Endothelial cell of umbilical vein (primary cell): ENCODE data around the gene APOD.

Experiments used
- EZH2 ChIP-seq: IDR thresholded peaks from 2 replicates; pipeline ENCODE4 v1.6.1; 2012; ENCODE audit warnings: borderline replicate concordance, low read depth, mild to moderate bottlenecking, moderate library complexity, low read length, inconsistent platforms; ENCODE audit not compliant: severe bottlenecking
- MYC ChIP-seq: IDR thresholded peaks from one replicate; pipeline ENCODE4 v1.6.1; 2011; ENCODE audit warnings: mild to moderate bottlenecking, low read depth, low read length
- POLR2A ChIP-seq: IDR thresholded peaks from 2 replicates; pipeline ENCODE4 v1.6.1; 2012; ENCODE audit warnings: low read depth, mild to moderate bottlenecking, control low read depth, low read length
- POLR2AphosphoS5 ChIP-seq: IDR thresholded peaks from 2 replicates; pipeline ENCODE4 v1.6.1; 2012; ENCODE audit warnings: low read depth, mild to moderate bottlenecking, control low read depth, low read length, moderate library complexity; ENCODE audit not compliant: insufficient read depth
- TF ChIP-seq, protein P1 (sequence below), 2 donors: IDR thresholded peaks; 1 replicate in 1 of 2; 2 replicates in 1 of 2; pipeline ENCODE4 v1.5.1; 2011; ENCODE audit warnings: low read length in 2 of 2, mild to moderate bottlenecking in 2 of 2, moderate library complexity in 2 of 2, control low read depth in 1 of 2, inconsistent platforms in 1 of 2, low read depth in 1 of 2; ENCODE audit not compliant: insufficient read depth in 1 of 2; ENCODE audit errors: extremely low read depth in 1 of 2
- TF ChIP-seq, protein P2 (sequence below): IDR thresholded peaks from 2 replicates; pipeline ENCODE4 v1.6.1; 2011; ENCODE audit not compliant: insufficient read depth, insufficient read length

DNA sequence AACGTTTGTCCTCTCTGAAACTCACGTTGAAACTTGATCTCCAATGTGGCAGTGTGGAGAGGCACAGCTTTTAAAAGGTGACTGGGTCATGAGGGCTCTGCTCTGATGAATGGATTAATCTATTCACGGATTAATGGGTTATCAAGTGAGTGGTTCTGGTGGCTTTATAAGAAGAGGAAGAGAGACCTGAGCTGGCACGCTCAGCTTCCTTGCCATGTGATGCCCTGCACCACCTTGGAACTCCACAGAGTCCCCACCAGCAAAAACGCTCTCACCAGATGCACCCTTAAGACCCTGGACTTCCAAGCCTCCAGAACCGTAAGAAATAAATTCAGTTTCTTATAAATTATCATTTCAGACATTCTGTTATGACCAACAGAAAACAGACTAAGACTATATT is 43.2 kb downstream of the APOD start:
- TF ChIP-seq, protein P1, sequence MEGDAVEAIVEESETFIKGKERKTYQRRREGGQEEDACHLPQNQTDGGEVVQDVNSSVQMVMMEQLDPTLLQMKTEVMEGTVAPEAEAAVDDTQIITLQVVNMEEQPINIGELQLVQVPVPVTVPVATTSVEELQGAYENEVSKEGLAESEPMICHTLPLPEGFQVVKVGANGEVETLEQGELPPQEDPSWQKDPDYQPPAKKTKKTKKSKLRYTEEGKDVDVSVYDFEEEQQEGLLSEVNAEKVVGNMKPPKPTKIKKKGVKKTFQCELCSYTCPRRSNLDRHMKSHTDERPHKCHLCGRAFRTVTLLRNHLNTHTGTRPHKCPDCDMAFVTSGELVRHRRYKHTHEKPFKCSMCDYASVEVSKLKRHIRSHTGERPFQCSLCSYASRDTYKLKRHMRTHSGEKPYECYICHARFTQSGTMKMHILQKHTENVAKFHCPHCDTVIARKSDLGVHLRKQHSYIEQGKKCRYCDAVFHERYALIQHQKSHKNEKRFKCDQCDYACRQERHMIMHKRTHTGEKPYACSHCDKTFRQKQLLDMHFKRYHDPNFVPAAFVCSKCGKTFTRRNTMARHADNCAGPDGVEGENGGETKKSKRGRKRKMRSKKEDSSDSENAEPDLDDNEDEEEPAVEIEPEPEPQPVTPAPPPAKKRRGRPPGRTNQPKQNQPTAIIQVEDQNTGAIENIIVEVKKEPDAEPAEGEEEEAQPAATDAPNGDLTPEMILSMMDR (IDR thresholded peaks at IDR 0.05; ENCODE audit: extremely low read depth in 1 of 2, insufficient read depth in 1 of 2, low read depth in 1 of 2, low read length in 2 of 2): no peak
- TF ChIP-seq POLR2A (no peak), MYC (no peak), POLR2AphosphoS5 (no peak), EZH2 (no peak)
- TF ChIP-seq, protein P2, sequence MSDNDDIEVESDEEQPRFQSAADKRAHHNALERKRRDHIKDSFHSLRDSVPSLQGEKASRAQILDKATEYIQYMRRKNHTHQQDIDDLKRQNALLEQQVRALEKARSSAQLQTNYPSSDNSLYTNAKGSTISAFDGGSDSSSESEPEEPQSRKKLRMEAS: no peak
